ENCODE measurements around the gene MYO7A.

The MYO7A gene

GRCh38 chr11:77184136-77184860 lies 56.3 kb downstream of the MYO7A start:
- DNase-seq (ENCODE audit: low read depth in 2 of 2) = no peak

- no peak for DNase-seq (ENCODE audit: low read depth in 2 of 2)
Measured at GRCh38 chr11:77186302-77186701, 58.3 kb downstream of the MYO7A start.

GRCh38 chr11:77187111-77187750 lies 59.2 kb downstream of the MYO7A start:
- no peak for DNase-seq (ENCODE audit: low read depth in 2 of 2)

- DNase-seq (ENCODE audit: low read depth in 2 of 2) = peak; percentile 60 to 66
Measured at GRCh38 chr11:77187776-77188632, 60.0 kb downstream of the MYO7A start.

GRCh38 chr11:77188633-77189491 lies 60.8 kb downstream of the MYO7A start:
- DNase-seq (ENCODE audit: low read depth in 2 of 2) = no peak

GRCh38 chr11:77189588-77190210 lies 61.7 kb downstream of the MYO7A start:
- no peak for DNase-seq (ENCODE audit: low read depth in 2 of 2)

- DNase-seq (ENCODE audit: low read depth in 2 of 2) = no peak
Measured at GRCh38 chr11:77190331-77191075, 62.5 kb downstream of the MYO7A start.

- DNase-seq (ENCODE audit: low read depth in 2 of 2) = no peak
Measured at GRCh38 chr11:77191429-77191822, 63.4 kb downstream of the MYO7A start.

GRCh38 chr11:77191823-77192495 lies 63.9 kb downstream of the MYO7A start:
- peak; percentile 41 to 53 for DNase-seq (ENCODE audit: low read depth in 2 of 2)

GRCh38 chr11:77193167-77193566 lies 65.1 kb downstream of the MYO7A start:
- DNase-seq (ENCODE audit: low read depth in 2 of 2) = no peak

- DNase-seq (ENCODE audit: low read depth in 2 of 2) = no peak
Measured at GRCh38 chr11:77193911-77194830, 66.1 kb downstream of the MYO7A start.

GRCh38 chr11:77195071-77195755 lies 67.2 kb downstream of the MYO7A start:
- DNase-seq (ENCODE audit: low read depth in 2 of 2) = no peak

GRCh38 chr11:77196961-77197360 lies 68.9 kb downstream of the MYO7A start:
- no peak for DNase-seq (ENCODE audit: low read depth in 2 of 2)

- DNase-seq (ENCODE audit: low read depth in 2 of 2) = no peak
Measured at GRCh38 chr11:77197626-77198320, 69.7 kb downstream of the MYO7A start.

GRCh38 chr11:77198440-77198849 lies 70.4 kb downstream of the MYO7A start:
- peak; percentile 13 to 25 for DNase-seq (ENCODE audit: low read depth in 2 of 2)

GRCh38 chr11:77199137-77199745 lies 71.2 kb downstream of the MYO7A start:
- no peak for DNase-seq (ENCODE audit: low read depth in 2 of 2)
